ENCODE data around the gene OR51I1.

- no peak for TF ChIP-seq POLR2A (IDR thresholded peaks at IDR 0.05; ENCODE audit: low read length)
- no peak for TF ChIP-seq EP300 (IDR thresholded peaks at IDR 0.05)
- TF ChIP-seq CHD4 (IDR thresholded peaks at IDR 0.05; ENCODE audit: borderline replicate concordance), result no peak
- no peak for TF ChIP-seq CTCF (IDR thresholded peaks at IDR 0.05)
These were observed 45.1 kb upstream of the OR51I1 start for GRCh38 chr11:5486421-5486820.
